ENCODE data around the gene TAF7. TPM values are rescaled to one million over a fixed set of nuclear protein-coding genes. Genes with fewer than 3 reads are reported as not detected.
A peak's percentile ranks its signal among the peaks of the same experiment; 100 is the strongest.
"Not testable (repeated sequence)": the region's sequence is repeated elsewhere in the genome, so short reads cannot be mapped to it uniquely, and the experiment has no call there.

The TAF7 gene
- total RNA-seq, 1 experiment from 2014 or later: 73.2 TPM

- Mint-ChIP-seq H3K4me1 (ENCODE audit: low read depth, unreplicated experiment) (peaks cover 8% of the 10 kb centered on the region), H3K36me3 (ENCODE audit: insufficient read depth, unreplicated experiment) (peaks cover 66% of the 10 kb centered on the region), H3K4me3 (ENCODE audit: low read depth, unreplicated experiment) (peak overlapping the region; percentile 100), H3K27me3 (ENCODE audit: unreplicated experiment) (no peaks in the 10 kb centered on the region), H3K27ac (ENCODE audit: unreplicated experiment) (peak overlapping the region; percentile 100), H3K9me3 (ENCODE audit: low read depth, unreplicated experiment) (peaks cover 26% of the 10 kb centered on the region)
- no TSS peak for BruUV-seq (replicated peaks)
- intact Hi-C loops (cut with micrococcal nuclease; ENCODE audit: unreplicated experiment): loop anchor here (2.0 kb wide), 1 partner anchor 239 kb away; no protein-coding TSS in a partner anchor
- no peak for DNase-seq
- TF ChIP-seq, protein P1, sequence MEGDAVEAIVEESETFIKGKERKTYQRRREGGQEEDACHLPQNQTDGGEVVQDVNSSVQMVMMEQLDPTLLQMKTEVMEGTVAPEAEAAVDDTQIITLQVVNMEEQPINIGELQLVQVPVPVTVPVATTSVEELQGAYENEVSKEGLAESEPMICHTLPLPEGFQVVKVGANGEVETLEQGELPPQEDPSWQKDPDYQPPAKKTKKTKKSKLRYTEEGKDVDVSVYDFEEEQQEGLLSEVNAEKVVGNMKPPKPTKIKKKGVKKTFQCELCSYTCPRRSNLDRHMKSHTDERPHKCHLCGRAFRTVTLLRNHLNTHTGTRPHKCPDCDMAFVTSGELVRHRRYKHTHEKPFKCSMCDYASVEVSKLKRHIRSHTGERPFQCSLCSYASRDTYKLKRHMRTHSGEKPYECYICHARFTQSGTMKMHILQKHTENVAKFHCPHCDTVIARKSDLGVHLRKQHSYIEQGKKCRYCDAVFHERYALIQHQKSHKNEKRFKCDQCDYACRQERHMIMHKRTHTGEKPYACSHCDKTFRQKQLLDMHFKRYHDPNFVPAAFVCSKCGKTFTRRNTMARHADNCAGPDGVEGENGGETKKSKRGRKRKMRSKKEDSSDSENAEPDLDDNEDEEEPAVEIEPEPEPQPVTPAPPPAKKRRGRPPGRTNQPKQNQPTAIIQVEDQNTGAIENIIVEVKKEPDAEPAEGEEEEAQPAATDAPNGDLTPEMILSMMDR (IDR thresholded peaks at IDR 0.05; ENCODE audit: unreplicated experiment): no peak
- CTCF ChIA-PET: interaction anchor here (0.6 to 2.3 kb wide), 8 partner anchors 11 to 248 kb away, joined by 3 to 8 read pairs (median 5); partner anchors contain the start of genes PCDHB14, PCDHGA1 and PCDHGA9
These were observed 885 bp downstream of the TAF7 start for GRCh38 chr5:141319699-141320098.

- no TSS peak for BruUV-seq (replicated peaks)
These were observed 1.4 kb downstream of the TAF7 start for GRCh38 chr5:141319202-141319601.

GRCh38 chr5:141316963-141317362 is 3.6 kb downstream of the TAF7 start:
- H3K9me3 Mint-ChIP-seq (ENCODE audit: low read depth, unreplicated experiment): peaks cover 29% of the 10 kb centered on the region
- H3K27me3 Mint-ChIP-seq (ENCODE audit: unreplicated experiment); H3K27ac Mint-ChIP-seq (ENCODE audit: unreplicated experiment); BruUV-seq (replicated peaks); H3K4me3 Mint-ChIP-seq (ENCODE audit: low read depth, unreplicated experiment); H3K4me1 Mint-ChIP-seq (ENCODE audit: low read depth, unreplicated experiment); DNase-seq; intact Hi-C loops (cut with micrococcal nuclease; ENCODE audit: unreplicated experiment); CTCF ChIA-PET: not testable (repeated sequence)
- peaks cover 72% of the 10 kb centered on the region for H3K36me3 Mint-ChIP-seq (ENCODE audit: insufficient read depth, unreplicated experiment)

More at GRCh38 chr5:141319202-141319601, 1.4 kb downstream of the TAF7 start:
- TF ChIP-seq, protein P1 (IDR thresholded peaks at IDR 0.05; ENCODE audit: unreplicated experiment): no peak
- no peaks in the 10 kb centered on the region for H3K27me3 Mint-ChIP-seq (ENCODE audit: unreplicated experiment)
- intact Hi-C loops (cut with micrococcal nuclease; ENCODE audit: unreplicated experiment): no loop called here
- DNase-seq: no peak
- CTCF ChIA-PET: interaction anchor here (2.3 kb wide), 1 partner anchor 238 kb away, joined by 8 read pairs; no protein-coding TSS in a partner anchor
- H3K36me3 Mint-ChIP-seq (ENCODE audit: insufficient read depth, unreplicated experiment): peaks cover 68% of the 10 kb centered on the region
- H3K27ac Mint-ChIP-seq (ENCODE audit: unreplicated experiment): peak overlapping the region; percentile 100
- peaks cover 8% of the 10 kb centered on the region for H3K4me1 Mint-ChIP-seq (ENCODE audit: low read depth, unreplicated experiment)
- peak overlapping the region; percentile 100 for H3K4me3 Mint-ChIP-seq (ENCODE audit: low read depth, unreplicated experiment)
- peaks cover 27% of the 10 kb centered on the region for H3K9me3 Mint-ChIP-seq (ENCODE audit: low read depth, unreplicated experiment)

DNA sequence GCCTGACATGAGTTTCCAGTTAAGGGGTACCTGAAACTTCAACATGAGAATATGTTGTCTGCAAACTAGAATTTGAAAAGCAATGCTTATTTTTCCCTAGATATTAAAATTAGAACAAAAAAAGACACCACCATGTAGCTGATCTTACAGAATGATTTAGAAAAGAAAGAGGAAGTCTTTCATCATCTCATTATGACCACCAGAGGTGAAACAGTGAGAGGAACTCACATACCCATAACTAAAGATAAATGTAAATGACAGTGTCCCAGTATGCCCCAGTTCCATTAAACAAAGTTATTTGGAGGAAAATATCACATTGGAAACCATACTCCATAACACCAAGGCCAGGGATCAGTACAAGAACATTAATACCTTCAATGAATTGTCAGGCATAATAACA is 6.9 kb downstream of the TAF7 start:
- H3K27ac Mint-ChIP-seq (ENCODE audit: unreplicated experiment): no peak overlapping the region
- H3K27me3 Mint-ChIP-seq (ENCODE audit: unreplicated experiment): no peaks in the 10 kb centered on the region
- BruUV-seq (replicated peaks): no TSS peak
- no peak for DNase-seq
- TF ChIP-seq, protein P1 (IDR thresholded peaks at IDR 0.05; ENCODE audit: unreplicated experiment): no peak
- intact Hi-C loops (cut with micrococcal nuclease; ENCODE audit: unreplicated experiment): no loop called here
- H3K9me3 Mint-ChIP-seq (ENCODE audit: low read depth, unreplicated experiment): peaks cover 24% of the 10 kb centered on the region
- H3K4me1 Mint-ChIP-seq (ENCODE audit: low read depth, unreplicated experiment): no peaks in the 10 kb centered on the region
- CTCF ChIA-PET: no interaction called here
- no peak overlapping the region for H3K4me3 Mint-ChIP-seq (ENCODE audit: low read depth, unreplicated experiment)
- H3K36me3 Mint-ChIP-seq (ENCODE audit: insufficient read depth, unreplicated experiment): peaks cover 43% of the 10 kb centered on the region

DNA sequence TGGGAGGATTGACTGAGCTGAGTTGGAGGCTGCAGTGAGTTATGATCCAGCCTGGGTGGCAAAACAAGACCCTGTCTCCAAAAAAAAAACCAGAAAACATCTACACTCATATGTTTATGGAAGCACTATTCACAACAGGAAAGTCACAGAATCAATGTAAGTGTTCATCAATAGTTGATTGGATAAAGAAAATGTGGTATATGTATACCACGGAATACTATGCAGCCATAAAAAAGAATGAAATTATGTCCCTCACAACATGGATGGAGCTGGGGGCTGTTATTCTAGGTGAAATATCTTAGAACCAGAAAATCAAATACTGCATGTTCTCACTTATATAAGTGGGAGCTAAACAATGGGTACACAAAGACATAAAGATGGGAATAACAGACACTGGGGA is 14.0 kb downstream of the TAF7 start:
- H3K4me3 Mint-ChIP-seq (ENCODE audit: low read depth, unreplicated experiment): no peak overlapping the region
- CTCF ChIA-PET: interaction anchor here (0.6 kb wide), 1 partner anchor 18 kb away, joined by 3 read pairs; no protein-coding TSS in a partner anchor
- no peak for DNase-seq
- H3K4me1 Mint-ChIP-seq (ENCODE audit: low read depth, unreplicated experiment): no peaks in the 10 kb centered on the region
- TF ChIP-seq, protein P1 (IDR thresholded peaks at IDR 0.05; ENCODE audit: unreplicated experiment): no peak
- intact Hi-C loops (cut with micrococcal nuclease; ENCODE audit: unreplicated experiment): no loop called here
- H3K27me3 Mint-ChIP-seq (ENCODE audit: unreplicated experiment): no peaks in the 10 kb centered on the region
- H3K27ac Mint-ChIP-seq (ENCODE audit: unreplicated experiment): no peak overlapping the region
- H3K9me3 Mint-ChIP-seq (ENCODE audit: low read depth, unreplicated experiment): peaks cover 13% of the 10 kb centered on the region
- BruUV-seq (replicated peaks): no TSS peak
- no peaks in the 10 kb centered on the region for H3K36me3 Mint-ChIP-seq (ENCODE audit: insufficient read depth, unreplicated experiment)

Measured in Calu3 (cell line).